Measurements from ENCODE around the gene TPSB2. TPM values are rescaled to one million over a fixed set of nuclear protein-coding genes. Genes with fewer than 3 reads are reported as not detected.

TPSB2 gene
- total and polyA plus RNA-seq, 2 donors (not counting 1 experiment from before 2014, with no cell fraction given): not detected

- H2AFZ ChIP-seq (ENCODE audit: low read length): no peak overlapping the region
- no peak for DNase-seq (ENCODE audit: low read depth in 2 of 2)
- no peak overlapping the region for H3K4me3 ChIP-seq (replicated peaks in 1 of 4; ENCODE audit: control extremely low read depth in 1 of 4, insufficient read depth in 1 of 4, low read depth in 3 of 4, low read length in 4 of 4)
- H3K36me3 ChIP-seq (ENCODE audit: control insufficient read depth, insufficient read depth, low read length): no peaks in the 10 kb centered on the region
- no peak for TF ChIP-seq EZH2 (IDR thresholded peaks at IDR 0.05; ENCODE audit: low read length, missing control alignments)
- no peak for TF ChIP-seq CTCF (conservative IDR thresholded peaks at IDR 0.05 in 1 of 2, IDR thresholded peaks at IDR 0.05 in 1 of 2; ENCODE audit: low read depth in 1 of 2, low read length in 2 of 2)
- no peaks in the 10 kb centered on the region for H3K9me3 ChIP-seq (ENCODE audit: control insufficient read depth, insufficient read depth, low read depth, low read length)
- no peak overlapping the region for H3K27ac ChIP-seq (ENCODE audit: insufficient read depth, low read length)
- H4K20me1 ChIP-seq (ENCODE audit: control insufficient read depth, extremely low read depth, insufficient read depth, low read length): no peaks in the 10 kb centered on the region
- no peaks in the 10 kb centered on the region for H3K79me2 ChIP-seq (ENCODE audit: control insufficient read depth, insufficient read depth, low read length)
- no peaks in the 10 kb centered on the region for H3K4me1 ChIP-seq (ENCODE audit: control insufficient read depth, extremely low read depth, insufficient read depth, low read length)
- H3K4me2 ChIP-seq (ENCODE audit: extremely low read depth, insufficient read depth, low read length): no peak overlapping the region
- H3K9ac ChIP-seq (ENCODE audit: insufficient read depth, low read length): no peak overlapping the region
- peaks cover 20% of the 10 kb centered on the region for H3K27me3 ChIP-seq (ENCODE audit: control insufficient read depth, insufficient read depth, low read length)
Measured at GRCh38 chr16:1258906-1259759, 29.1 kb upstream of the TPSB2 start.

GRCh38 chr16:1258225-1258600, 28.2 kb upstream of the TPSB2 start:
- TF ChIP-seq CTCF (conservative IDR thresholded peaks at IDR 0.05 in 1 of 2, IDR thresholded peaks at IDR 0.05 in 1 of 2; ENCODE audit: low read depth in 1 of 2, low read length in 2 of 2) (no peak), EZH2 (IDR thresholded peaks at IDR 0.05; ENCODE audit: low read length, missing control alignments) (no peak)
- DNase-seq (ENCODE audit: low read depth in 2 of 2): no peak
- no peaks in the 10 kb centered on the region for H4K20me1 ChIP-seq (ENCODE audit: control insufficient read depth, extremely low read depth, insufficient read depth, low read length)
- no peaks in the 10 kb centered on the region for H3K4me1 ChIP-seq (ENCODE audit: control insufficient read depth, extremely low read depth, insufficient read depth, low read length)
- H3K79me2 ChIP-seq (ENCODE audit: control insufficient read depth, insufficient read depth, low read length): no peaks in the 10 kb centered on the region
- H3K4me2 ChIP-seq (ENCODE audit: extremely low read depth, insufficient read depth, low read length): no peak overlapping the region
- H3K27me3 ChIP-seq (ENCODE audit: control insufficient read depth, insufficient read depth, low read length): peaks cover 20% of the 10 kb centered on the region
- no peak overlapping the region for H3K27ac ChIP-seq (ENCODE audit: insufficient read depth, low read length)
- no peaks in the 10 kb centered on the region for H3K9me3 ChIP-seq (ENCODE audit: control insufficient read depth, insufficient read depth, low read depth, low read length)
- no peaks in the 10 kb centered on the region for H3K36me3 ChIP-seq (ENCODE audit: control insufficient read depth, insufficient read depth, low read length)
- H2AFZ ChIP-seq (ENCODE audit: low read length): no peak overlapping the region
- no peak overlapping the region for H3K4me3 ChIP-seq (replicated peaks in 1 of 4; ENCODE audit: control extremely low read depth in 1 of 4, insufficient read depth in 1 of 4, low read depth in 3 of 4, low read length in 4 of 4)
- no peak overlapping the region for H3K9ac ChIP-seq (ENCODE audit: insufficient read depth, low read length)

- H3K4me3 ChIP-seq (replicated peaks in 1 of 4; ENCODE audit: control extremely low read depth in 1 of 4, insufficient read depth in 1 of 4, low read depth in 3 of 4, low read length in 4 of 4): no peak overlapping the region
- DNase-seq (ENCODE audit: low read depth in 2 of 2): no peak
- H3K9me3 ChIP-seq (ENCODE audit: control insufficient read depth, insufficient read depth, low read depth, low read length): no peaks in the 10 kb centered on the region
- no peaks in the 10 kb centered on the region for H3K36me3 ChIP-seq (ENCODE audit: control insufficient read depth, insufficient read depth, low read length)
- H3K4me1 ChIP-seq (ENCODE audit: control insufficient read depth, extremely low read depth, insufficient read depth, low read length): no peaks in the 10 kb centered on the region
- H2AFZ ChIP-seq (ENCODE audit: low read length): no peak overlapping the region
- H3K4me2 ChIP-seq (ENCODE audit: extremely low read depth, insufficient read depth, low read length): no peak overlapping the region
- H3K9ac ChIP-seq (ENCODE audit: insufficient read depth, low read length): no peak overlapping the region
- no peaks in the 10 kb centered on the region for H4K20me1 ChIP-seq (ENCODE audit: control insufficient read depth, extremely low read depth, insufficient read depth, low read length)
- peaks cover 20% of the 10 kb centered on the region for H3K27me3 ChIP-seq (ENCODE audit: control insufficient read depth, insufficient read depth, low read length)
- no peaks in the 10 kb centered on the region for H3K79me2 ChIP-seq (ENCODE audit: control insufficient read depth, insufficient read depth, low read length)
- no peak overlapping the region for H3K27ac ChIP-seq (ENCODE audit: insufficient read depth, low read length)
- TF ChIP-seq CTCF (conservative IDR thresholded peaks at IDR 0.05 in 1 of 2, IDR thresholded peaks at IDR 0.05 in 1 of 2; ENCODE audit: low read depth in 1 of 2, low read length in 2 of 2) (no peak), EZH2 (IDR thresholded peaks at IDR 0.05; ENCODE audit: low read length, missing control alignments) (no peak)
Measured at GRCh38 chr16:1257561-1258224, 27.7 kb upstream of the TPSB2 start.

All from fibroblast of lung (primary cell).